GM12891 (cell line): Measurements from ENCODE around the gene C16orf89.

Experiments used
- DNase-seq: peaks from one replicate; pipeline ENCODE4 v3.0.0; 2011; ENCODE audit warnings: low spot score; ENCODE audit not compliant: insufficient read length
- FAIRE-seq: peaks from 2 replicates; lab custom pipeline; 2011; peaks lifted over from hg19 to GRCh38; lab: Jason Lieb, UNC
- PAX5 ChIP-seq: IDR thresholded peaks from 2 replicates; pipeline ENCODE4 v1.6.1; 2011; ENCODE audit warnings: low read length, moderate library complexity, mild to moderate bottlenecking; ENCODE audit not compliant: insufficient read depth, severe bottlenecking
- POLR2A ChIP-seq: IDR thresholded peaks from 2 replicates; pipeline ENCODE4 v1.6.1; 2011; ENCODE audit warnings: low read depth, low read length, control low read depth
- POLR2AphosphoS5 ChIP-seq: IDR thresholded peaks from 2 replicates; pipeline ENCODE4 v1.6.1; 2011; ENCODE audit warnings: low read depth, low read length, control low read depth
- SPI1 ChIP-seq: IDR thresholded peaks from 2 replicates; pipeline ENCODE4 v1.6.1; 2011; ENCODE audit warnings: low read depth, low read length, control low read depth

Gene C16orf89

DNA sequence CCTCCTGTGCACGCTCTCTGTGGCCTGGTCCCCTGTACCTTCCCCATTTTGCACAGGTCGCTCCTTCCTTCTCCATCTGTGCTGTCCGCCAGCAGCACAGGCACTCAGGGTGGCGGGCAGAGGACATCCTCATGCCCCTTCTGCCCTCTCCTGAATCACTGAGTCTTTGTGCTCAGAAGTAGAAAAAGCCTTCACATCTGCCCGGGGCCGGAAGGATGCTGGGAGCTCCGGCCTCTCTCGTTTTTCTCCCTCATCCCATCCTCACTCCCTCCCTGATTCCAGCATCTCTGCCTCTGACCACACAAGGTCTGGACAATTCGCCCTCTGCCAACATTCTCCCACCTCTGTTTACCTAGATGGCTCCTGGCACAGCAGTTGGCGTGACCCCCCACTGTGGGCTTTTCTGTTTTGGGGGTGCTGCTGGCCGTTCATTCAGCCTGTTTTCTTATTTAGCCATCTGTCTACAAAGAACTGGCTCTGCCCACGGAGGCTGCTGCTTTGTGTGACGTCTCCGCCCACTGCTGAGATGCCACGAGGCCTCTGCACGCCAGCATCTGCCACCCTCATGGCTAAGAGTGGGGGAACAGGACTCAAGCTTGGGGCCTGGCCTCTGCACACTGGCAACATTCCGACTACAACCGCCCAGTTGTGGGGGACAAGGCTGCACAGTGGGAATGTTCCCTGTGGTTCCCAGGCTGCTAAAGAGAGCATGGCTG is 70.9 kb downstream of the C16orf89 start:
- FAIRE-seq (no peak), DNase-seq (no peak)
- no peak for TF ChIP-seq PAX5
- TF ChIP-seq SPI1, result no peak
- TF ChIP-seq POLR2A, result no peak
- no peak for TF ChIP-seq POLR2AphosphoS5
